Measurements from ENCODE around the gene ATP6V0E1. TPM values are rescaled to one million over a fixed set of nuclear protein-coding genes. Genes with fewer than 3 reads are reported as not detected.
A peak's percentile ranks its signal among the peaks of the same experiment; 100 is the strongest.

ATP6V0E1 gene
- polyA plus RNA-seq, 1 donor from 2014 or later, result 53.0 TPM

GRCh38 chr5:173057062-173057924 is 73.7 kb downstream of the ATP6V0E1 start:
- H3K4me2 ChIP-seq (ENCODE audit: low read length), result peak overlapping the region; percentile 70
- peak overlapping the region; percentile 59 for H2AFZ ChIP-seq (ENCODE audit: low read depth, low read length)
- H3K27me3 ChIP-seq (ENCODE audit: insufficient read depth, low read depth, low read length), result no peaks in the 10 kb centered on the region
- no peaks in the 10 kb centered on the region for H4K20me1 ChIP-seq (ENCODE audit: insufficient read depth)
- H3K9me3 ChIP-seq (ENCODE audit: low read length), result no peaks in the 10 kb centered on the region
- H3K4me3 ChIP-seq (ENCODE audit: low read length), result peak overlapping the region; percentile 75
- no peaks in the 10 kb centered on the region for H3K36me3 ChIP-seq (ENCODE audit: insufficient read depth, low read length)
- peak overlapping the region; percentile 78 for H3K9ac ChIP-seq (ENCODE audit: low read length)
- H3F3A ChIP-seq (ENCODE audit: insufficient read depth, low read length, poor library complexity, severe bottlenecking), result peaks cover 4% of the 10 kb centered on the region
- TF ChIP-seq TAF1 (IDR thresholded peaks at IDR 0.05; ENCODE audit: low read depth) (peak; percentile 77), POLR2AphosphoS5 (IDR thresholded peaks at IDR 0.05) (peak; percentile 70), MXI1 (conservative IDR thresholded peaks at IDR 0.05; ENCODE audit: poor library complexity, severe bottlenecking) (peak; percentile 62), EP300 (conservative IDR thresholded peaks at IDR 0.05; ENCODE audit: poor library complexity, severe bottlenecking) (no peak), REST (IDR thresholded peaks at IDR 0.05; ENCODE audit: borderline replicate concordance) (no peak), RAD21 (conservative IDR thresholded peaks at IDR 0.05) (peak; percentile 28), EZH2 (IDR thresholded peaks at IDR 0.05; ENCODE audit: borderline replicate concordance, insufficient read depth, low read length, poor library complexity, severe bottlenecking) (no peak), CTCF (IDR thresholded peaks at IDR 0.05; ENCODE audit: poor library complexity, severe bottlenecking) (peak; percentile 42), SMC3 (conservative IDR thresholded peaks at IDR 0.05; ENCODE audit: poor library complexity) (peak; percentile 55)
- H3K9me2 ChIP-seq (ENCODE audit: insufficient read depth, low read length), result no peaks in the 10 kb centered on the region
- H3K79me2 ChIP-seq (replicated peaks; ENCODE audit: insufficient read depth, low read length), result peaks cover 25% of the 10 kb centered on the region
- H3K27ac ChIP-seq (ENCODE audit: low read length), result peak overlapping the region; percentile 79

GRCh38 chr5:173062141-173062540 is 78.6 kb downstream of the ATP6V0E1 start:
- no peak overlapping the region for H3K4me2 ChIP-seq (ENCODE audit: low read length)
- TF ChIP-seq EZH2 (IDR thresholded peaks at IDR 0.05; ENCODE audit: borderline replicate concordance, insufficient read depth, low read length, poor library complexity, severe bottlenecking) (no peak), RAD21 (conservative IDR thresholded peaks at IDR 0.05) (no peak)
- peaks cover 4% of the 10 kb centered on the region for H3F3A ChIP-seq (ENCODE audit: insufficient read depth, low read length, poor library complexity, severe bottlenecking)
- H2AFZ ChIP-seq (ENCODE audit: low read depth, low read length), result no peak overlapping the region
- no peaks in the 10 kb centered on the region for H3K9me2 ChIP-seq (ENCODE audit: insufficient read depth, low read length)
- no peaks in the 10 kb centered on the region for H3K36me3 ChIP-seq (ENCODE audit: insufficient read depth, low read length)
- no peak overlapping the region for H3K9ac ChIP-seq (ENCODE audit: low read length)
- no peaks in the 10 kb centered on the region for H3K9me3 ChIP-seq (ENCODE audit: low read length)
- no peak overlapping the region for H3K27ac ChIP-seq (ENCODE audit: low read length)
- no peaks in the 10 kb centered on the region for H4K20me1 ChIP-seq (ENCODE audit: insufficient read depth)
- no peaks in the 10 kb centered on the region for H3K27me3 ChIP-seq (ENCODE audit: insufficient read depth, low read depth, low read length)
- H3K4me3 ChIP-seq (ENCODE audit: low read length), result no peak overlapping the region
- H3K79me2 ChIP-seq (replicated peaks; ENCODE audit: insufficient read depth, low read length), result peaks cover 29% of the 10 kb centered on the region
